Activated naive CD8-positive, alpha-beta T cell (primary cell): Measurements from ENCODE around the gene ATG7.

Experiments used
- H3K27ac Mint-ChIP-seq: one replicate; pipeline ENCODE4 v1.8.0; 2021; ENCODE audit warnings: mixed read lengths
- H3K27me3 Mint-ChIP-seq: one replicate; pipeline ENCODE4 v1.8.0; 2021; ENCODE audit warnings: mixed read lengths
- H3K36me3 Mint-ChIP-seq: one replicate; pipeline ENCODE4 v1.8.0; 2021; ENCODE audit warnings: mixed read lengths
- H3K4me1 Mint-ChIP-seq: one replicate; pipeline ENCODE4 v1.8.0; 2021; ENCODE audit warnings: low read depth, mixed read lengths
- H3K4me3 Mint-ChIP-seq: one replicate; pipeline ENCODE4 v1.8.0; 2021; ENCODE audit warnings: mild to moderate bottlenecking, mixed read lengths
- H3K9me3 Mint-ChIP-seq: one replicate; pipeline ENCODE4 v1.8.0; 2021; ENCODE audit warnings: low read depth, mixed read lengths

ATG7 gene

GRCh38 chr3:11580645-11581044 is 308.4 kb downstream of the ATG7 start:
- H3K9me3 Mint-ChIP-seq, result no peaks in the 10 kb centered on the region
- H3K27ac Mint-ChIP-seq, result no peak overlapping the region
- no peaks in the 10 kb centered on the region for H3K27me3 Mint-ChIP-seq
- H3K36me3 Mint-ChIP-seq, result peaks cover 8% of the 10 kb centered on the region
- no peak overlapping the region for H3K4me3 Mint-ChIP-seq
- H3K4me1 Mint-ChIP-seq, result peaks cover 57% of the 10 kb centered on the region

- Mint-ChIP-seq H3K36me3 (peaks cover 8% of the 10 kb centered on the region), H3K4me3 (peak overlapping the region; percentile 61), H3K9me3 (no peaks in the 10 kb centered on the region), H3K27me3 (no peaks in the 10 kb centered on the region), H3K27ac (peak overlapping the region; percentile 68), H3K4me1 (peaks cover 63% of the 10 kb centered on the region)
Observed at GRCh38 chr3:11581237-11582190, 309.3 kb downstream of the ATG7 start.

- peak overlapping the region; percentile 68 for H3K27ac Mint-ChIP-seq
- peaks cover 65% of the 10 kb centered on the region for H3K4me1 Mint-ChIP-seq
- H3K4me3 Mint-ChIP-seq, result peak overlapping the region; percentile 61
- no peaks in the 10 kb centered on the region for H3K27me3 Mint-ChIP-seq
- H3K36me3 Mint-ChIP-seq, result peaks cover 8% of the 10 kb centered on the region
- no peaks in the 10 kb centered on the region for H3K9me3 Mint-ChIP-seq
Observed at GRCh38 chr3:11582191-11582968, 310.2 kb downstream of the ATG7 start.

GRCh38 chr3:11583235-11583634 is 311.0 kb downstream of the ATG7 start:
- H3K4me3 Mint-ChIP-seq, result no peak overlapping the region

DNA sequence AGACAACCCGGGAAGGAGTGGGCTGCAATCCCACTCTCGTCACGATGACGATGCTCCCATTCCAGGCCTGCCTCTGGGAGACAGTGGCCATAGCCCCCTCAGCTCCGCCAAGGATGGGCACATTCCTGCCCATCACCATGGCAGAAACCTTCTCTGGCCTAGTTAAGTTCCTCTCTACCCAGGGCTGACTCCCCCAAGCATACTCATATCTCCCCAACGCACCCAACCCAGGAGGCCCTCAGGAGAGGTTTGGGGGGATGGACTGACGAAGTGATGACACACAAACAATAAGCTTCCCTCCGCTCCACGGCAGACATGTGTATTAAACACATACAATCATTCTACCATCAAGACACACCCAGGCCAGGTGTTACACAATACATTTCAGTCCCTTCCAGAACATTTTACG is 311.4 kb downstream of the ATG7 start:
- no peaks in the 10 kb centered on the region for H3K9me3 Mint-ChIP-seq
- no peaks in the 10 kb centered on the region for H3K27me3 Mint-ChIP-seq
- H3K4me3 Mint-ChIP-seq, result peak overlapping the region; percentile 30
- H3K27ac Mint-ChIP-seq, result no peak overlapping the region
- H3K36me3 Mint-ChIP-seq, result peaks cover 8% of the 10 kb centered on the region
- peaks cover 70% of the 10 kb centered on the region for H3K4me1 Mint-ChIP-seq

More at GRCh38 chr3:11583235-11583634, 311.0 kb downstream of the ATG7 start:
- H3K27me3 Mint-ChIP-seq, result no peaks in the 10 kb centered on the region
- peaks cover 8% of the 10 kb centered on the region for H3K36me3 Mint-ChIP-seq
- peaks cover 66% of the 10 kb centered on the region for H3K4me1 Mint-ChIP-seq
- no peaks in the 10 kb centered on the region for H3K9me3 Mint-ChIP-seq
- H3K27ac Mint-ChIP-seq, result no peak overlapping the region

DNA sequence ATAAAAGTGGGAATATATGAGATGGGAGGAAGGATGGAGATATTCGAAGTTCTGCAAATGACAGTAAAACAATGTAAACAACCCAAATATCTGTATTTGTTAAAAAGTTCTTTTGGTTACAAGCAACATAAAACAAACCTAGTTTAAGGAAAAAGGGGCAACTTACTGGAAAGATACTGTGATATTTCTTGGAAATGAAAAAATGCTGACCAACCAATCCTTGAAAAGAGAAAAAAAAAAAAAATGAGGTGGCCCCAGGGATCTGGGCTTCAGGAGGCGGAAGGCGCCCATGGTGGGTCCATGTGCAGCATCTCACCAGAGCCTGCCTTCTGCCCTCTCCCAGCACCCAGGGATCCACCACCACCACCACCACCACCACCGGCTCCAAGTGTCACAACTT is 312.4 kb downstream of the ATG7 start:
- peaks cover 77% of the 10 kb centered on the region for H3K4me1 Mint-ChIP-seq
- H3K4me3 Mint-ChIP-seq, result no peak overlapping the region
- no peaks in the 10 kb centered on the region for H3K9me3 Mint-ChIP-seq
- H3K27ac Mint-ChIP-seq, result peak overlapping the region; percentile 70
- peaks cover 11% of the 10 kb centered on the region for H3K36me3 Mint-ChIP-seq
- H3K27me3 Mint-ChIP-seq, result no peaks in the 10 kb centered on the region

DNA sequence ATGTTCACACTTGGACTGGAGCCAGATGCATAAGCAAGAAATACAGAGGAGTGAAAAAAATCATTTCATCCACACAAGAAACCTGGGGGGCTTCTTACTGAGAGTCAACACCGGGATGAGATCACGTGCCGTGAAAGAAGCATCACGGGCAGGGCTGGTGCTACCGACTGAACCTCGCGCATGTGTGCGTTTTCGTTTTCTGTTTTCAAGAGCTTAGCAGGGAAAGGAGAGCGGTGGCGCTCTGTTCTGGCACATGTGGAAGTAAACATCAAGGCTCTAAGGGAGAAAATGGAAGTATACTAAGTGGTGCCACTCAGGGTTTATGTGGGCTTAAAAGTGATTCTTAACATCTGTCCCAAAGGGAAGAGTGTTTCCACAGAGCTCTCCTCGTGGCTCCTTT is 315.6 kb downstream of the ATG7 start:
- Mint-ChIP-seq H3K9me3 (no peaks in the 10 kb centered on the region), H3K27ac (no peak overlapping the region), H3K4me1 (peaks cover 61% of the 10 kb centered on the region), H3K36me3 (peaks cover 5% of the 10 kb centered on the region), H3K27me3 (no peaks in the 10 kb centered on the region), H3K4me3 (no peak overlapping the region)

GRCh38 chr3:11588338-11588737 is 316.1 kb downstream of the ATG7 start:
- H3K36me3 Mint-ChIP-seq, result peaks cover 5% of the 10 kb centered on the region
- H3K27ac Mint-ChIP-seq, result peak overlapping the region; percentile 69
- H3K4me1 Mint-ChIP-seq, result peaks cover 59% of the 10 kb centered on the region

DNA sequence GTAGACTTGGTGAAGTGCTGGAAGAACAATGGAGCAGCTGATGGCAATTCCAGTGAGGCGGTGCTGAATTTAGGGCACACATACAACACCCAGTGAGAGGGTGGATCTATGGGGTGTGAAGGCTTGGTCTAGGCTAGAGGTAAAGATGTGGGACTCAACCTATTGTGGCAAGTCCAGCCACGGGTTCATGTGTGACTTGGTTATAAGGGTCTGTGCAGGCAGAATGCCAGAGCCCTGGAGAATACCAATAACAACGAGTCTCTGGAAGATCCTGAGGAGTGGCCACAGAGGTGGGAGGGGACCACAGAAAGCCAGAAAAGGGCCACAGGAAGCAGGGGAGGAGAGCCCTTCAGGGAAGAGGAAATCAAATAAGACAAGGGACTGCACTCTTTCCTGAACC is 316.6 kb downstream of the ATG7 start:
- Mint-ChIP-seq H3K9me3 (no peaks in the 10 kb centered on the region), H3K27ac (peak overlapping the region; percentile 69), H3K27me3 (no peaks in the 10 kb centered on the region), H3K4me1 (peaks cover 57% of the 10 kb centered on the region), H3K36me3 (peaks cover 5% of the 10 kb centered on the region), H3K4me3 (no peak overlapping the region)

More at GRCh38 chr3:11588338-11588737, 316.1 kb downstream of the ATG7 start:
- Mint-ChIP-seq H3K9me3 (no peaks in the 10 kb centered on the region), H3K4me3 (no peak overlapping the region), H3K27me3 (no peaks in the 10 kb centered on the region)

DNA sequence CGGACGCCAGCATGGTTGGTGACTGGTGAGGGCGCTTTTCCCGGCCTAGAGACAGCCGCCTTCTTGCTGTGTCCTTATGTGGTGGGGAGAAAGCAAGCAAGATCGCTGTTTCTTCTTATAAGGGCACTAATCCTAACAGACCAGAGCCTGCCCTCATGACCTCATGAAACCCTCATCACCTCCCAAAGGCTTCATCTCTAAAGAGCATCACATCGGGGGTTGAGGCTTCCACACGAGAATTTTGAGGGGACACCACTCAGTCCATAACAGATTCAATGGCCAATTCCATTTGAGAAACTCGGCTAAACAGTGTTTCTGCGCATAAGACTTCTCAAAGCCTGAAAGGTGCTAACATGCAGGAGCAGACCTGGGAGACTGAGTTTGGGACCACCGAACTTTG is 317.5 kb downstream of the ATG7 start:
- no peak overlapping the region for H3K27ac Mint-ChIP-seq
- peaks cover 8% of the 10 kb centered on the region for H3K36me3 Mint-ChIP-seq
- H3K4me1 Mint-ChIP-seq, result peaks cover 55% of the 10 kb centered on the region
- H3K4me3 Mint-ChIP-seq, result no peak overlapping the region
- H3K27me3 Mint-ChIP-seq, result no peaks in the 10 kb centered on the region
- no peaks in the 10 kb centered on the region for H3K9me3 Mint-ChIP-seq

DNA sequence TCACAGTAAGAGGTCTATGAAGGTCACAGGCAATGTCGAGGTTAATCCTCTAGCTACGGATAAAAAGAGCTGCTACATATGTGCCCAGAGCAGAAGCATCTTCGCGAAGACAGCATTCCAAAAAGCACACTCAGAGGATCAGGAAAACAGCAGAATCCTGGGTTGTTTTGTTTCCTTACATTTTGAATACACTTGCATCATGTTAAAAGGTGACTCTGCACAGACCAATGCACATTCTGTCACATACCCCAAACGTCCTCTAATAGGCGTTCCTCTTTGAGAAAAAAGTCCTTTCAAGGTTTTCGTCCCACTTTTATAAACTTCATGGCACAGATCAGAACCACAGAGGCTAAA is 318.8 kb downstream of the ATG7 start:
- no peak overlapping the region for H3K4me3 Mint-ChIP-seq
- no peak overlapping the region for H3K27ac Mint-ChIP-seq
- peaks cover 8% of the 10 kb centered on the region for H3K36me3 Mint-ChIP-seq
- no peaks in the 10 kb centered on the region for H3K9me3 Mint-ChIP-seq
- no peaks in the 10 kb centered on the region for H3K27me3 Mint-ChIP-seq
- peaks cover 48% of the 10 kb centered on the region for H3K4me1 Mint-ChIP-seq

- Mint-ChIP-seq H3K36me3 (peaks cover 11% of the 10 kb centered on the region), H3K4me1 (peaks cover 44% of the 10 kb centered on the region), H3K27ac (peak overlapping the region; percentile 66), H3K9me3 (no peaks in the 10 kb centered on the region), H3K27me3 (no peaks in the 10 kb centered on the region), H3K4me3 (no peak overlapping the region)
Observed at GRCh38 chr3:11591391-11592282, 319.4 kb downstream of the ATG7 start.

DNA sequence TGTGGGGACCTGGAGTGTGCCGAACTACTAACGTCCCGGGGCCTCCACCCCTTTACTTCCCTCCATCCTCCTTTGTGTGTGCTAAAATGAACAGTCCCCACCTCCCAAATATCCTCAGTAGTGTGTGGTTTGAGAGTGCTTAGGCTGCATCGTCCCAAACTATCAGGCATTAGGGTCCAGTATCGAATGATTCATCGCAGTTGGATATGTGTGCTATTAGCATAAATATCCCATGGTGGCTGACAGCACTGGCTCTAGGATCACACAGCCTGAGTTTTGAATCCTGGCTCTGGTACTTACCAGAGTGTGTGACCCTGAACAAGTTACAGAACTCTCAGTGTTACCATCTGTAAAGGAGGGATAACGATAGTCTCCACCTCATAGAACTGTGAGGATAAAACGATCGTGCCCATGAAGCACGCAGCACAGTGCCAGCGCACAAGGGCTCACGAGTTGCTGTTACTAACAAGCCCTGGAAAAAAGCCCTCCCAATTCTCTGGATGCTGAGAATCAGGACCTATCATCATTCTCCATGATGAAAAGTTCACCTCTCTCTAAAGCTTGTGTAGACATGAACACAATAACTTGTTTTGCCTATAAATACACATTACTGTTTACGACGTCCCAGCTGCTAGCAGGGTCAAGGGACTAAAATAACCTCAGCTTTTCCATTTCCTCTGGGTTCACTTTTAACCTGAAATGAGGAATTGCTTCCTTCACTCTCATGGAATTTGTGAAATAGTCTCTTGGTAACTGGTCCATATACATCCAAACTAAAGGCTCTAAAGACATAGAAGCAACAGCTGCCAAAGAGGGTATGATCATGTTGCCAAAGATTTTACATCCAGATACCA is 320.5 kb downstream of the ATG7 start:
- peaks cover 19% of the 10 kb centered on the region for H3K36me3 Mint-ChIP-seq
- H3K4me3 Mint-ChIP-seq, result no peak overlapping the region
- H3K27ac Mint-ChIP-seq, result no peak overlapping the region
- H3K9me3 Mint-ChIP-seq, result no peaks in the 10 kb centered on the region
- H3K4me1 Mint-ChIP-seq, result peaks cover 40% of the 10 kb centered on the region
- H3K27me3 Mint-ChIP-seq, result no peaks in the 10 kb centered on the region
